ENCODE measurements around the gene DOCK3. TPM values are rescaled to one million over a fixed set of nuclear protein-coding genes. Genes with fewer than 3 reads are reported as not detected.

The DOCK3 gene
- total RNA-seq, 1 donor = 0.36 TPM

DNA sequence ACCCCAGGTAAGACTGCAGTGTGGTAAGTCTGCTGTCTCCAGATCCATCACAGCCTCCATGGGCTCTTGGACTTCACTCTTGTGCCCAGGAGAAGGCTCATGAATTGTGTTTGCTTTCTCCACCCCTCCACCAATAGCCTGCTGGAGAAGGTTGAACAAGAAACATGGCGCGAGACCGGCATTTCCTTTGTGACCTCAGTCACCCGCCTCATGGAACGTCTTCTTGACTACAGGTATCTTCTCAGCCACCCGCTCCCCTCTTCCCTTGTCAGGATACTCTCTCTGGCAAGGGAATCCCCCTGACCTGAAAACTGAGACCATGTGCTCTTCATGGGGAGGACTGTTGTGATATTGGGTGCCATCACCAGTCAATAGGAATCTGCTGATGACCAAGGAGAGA is 658.3 kb downstream of the DOCK3 start:
- H3K4me2 ChIP-seq (ENCODE audit: insufficient read depth, low read length) = no peak overlapping the region
- no peaks in the 10 kb centered on the region for H4K20me1 ChIP-seq (ENCODE audit: insufficient read depth, low read length)
- no peaks in the 10 kb centered on the region for H3K36me3 ChIP-seq (ENCODE audit: insufficient read depth, low read length)
- H2AFZ ChIP-seq (ENCODE audit: low read length) = no peak overlapping the region
- H3K4me1 ChIP-seq (ENCODE audit: insufficient read depth, low read length) = peaks cover 4% of the 10 kb centered on the region
- TF ChIP-seq, protein P1, sequence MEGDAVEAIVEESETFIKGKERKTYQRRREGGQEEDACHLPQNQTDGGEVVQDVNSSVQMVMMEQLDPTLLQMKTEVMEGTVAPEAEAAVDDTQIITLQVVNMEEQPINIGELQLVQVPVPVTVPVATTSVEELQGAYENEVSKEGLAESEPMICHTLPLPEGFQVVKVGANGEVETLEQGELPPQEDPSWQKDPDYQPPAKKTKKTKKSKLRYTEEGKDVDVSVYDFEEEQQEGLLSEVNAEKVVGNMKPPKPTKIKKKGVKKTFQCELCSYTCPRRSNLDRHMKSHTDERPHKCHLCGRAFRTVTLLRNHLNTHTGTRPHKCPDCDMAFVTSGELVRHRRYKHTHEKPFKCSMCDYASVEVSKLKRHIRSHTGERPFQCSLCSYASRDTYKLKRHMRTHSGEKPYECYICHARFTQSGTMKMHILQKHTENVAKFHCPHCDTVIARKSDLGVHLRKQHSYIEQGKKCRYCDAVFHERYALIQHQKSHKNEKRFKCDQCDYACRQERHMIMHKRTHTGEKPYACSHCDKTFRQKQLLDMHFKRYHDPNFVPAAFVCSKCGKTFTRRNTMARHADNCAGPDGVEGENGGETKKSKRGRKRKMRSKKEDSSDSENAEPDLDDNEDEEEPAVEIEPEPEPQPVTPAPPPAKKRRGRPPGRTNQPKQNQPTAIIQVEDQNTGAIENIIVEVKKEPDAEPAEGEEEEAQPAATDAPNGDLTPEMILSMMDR (IDR thresholded peaks at IDR 0.05; ENCODE audit: extremely low read depth, low read depth, low read length) = no peak
- H3K79me2 ChIP-seq (ENCODE audit: insufficient read depth, low read length) = no peaks in the 10 kb centered on the region
- H3K27me3 ChIP-seq (ENCODE audit: insufficient read depth, low read length) = no peaks in the 10 kb centered on the region
- no peak for DNase-seq (ENCODE audit: insufficient read length, low spot score, missing footprints)
- H3K4me3 ChIP-seq (ENCODE audit: insufficient read depth, low read length) = no peak overlapping the region
- no peaks in the 10 kb centered on the region for H3K9me3 ChIP-seq (ENCODE audit: low read depth, low read length)
- no peak overlapping the region for H3K27ac ChIP-seq (ENCODE audit: low read depth, low read length)

DNA sequence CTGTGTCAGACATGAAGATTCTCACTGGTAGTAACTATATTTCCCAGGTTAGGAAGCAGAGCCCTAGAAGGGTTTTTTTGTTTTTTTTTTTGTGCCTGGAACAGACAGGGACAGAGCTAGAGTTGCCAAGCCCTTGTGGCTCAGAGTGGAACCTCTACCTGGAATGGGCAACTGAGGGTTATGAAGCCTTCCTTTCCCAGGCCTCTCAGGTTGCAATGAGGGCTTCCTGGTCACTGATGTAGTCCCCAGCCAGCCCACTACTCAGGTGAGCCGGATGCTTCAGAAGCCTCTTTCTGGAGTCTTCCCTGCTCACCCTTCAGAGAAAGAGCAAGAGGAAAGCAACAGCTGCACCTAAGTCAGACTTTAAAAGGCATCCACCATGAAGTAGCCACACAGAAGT is 661.5 kb downstream of the DOCK3 start:
- Histone ChIP-seq H3K79me2 (ENCODE audit: insufficient read depth, low read length) (no peaks in the 10 kb centered on the region), H3K4me1 (ENCODE audit: insufficient read depth, low read length) (peaks cover 31% of the 10 kb centered on the region), H3K4me2 (ENCODE audit: insufficient read depth, low read length) (no peak overlapping the region), H4K20me1 (ENCODE audit: insufficient read depth, low read length) (no peaks in the 10 kb centered on the region), H3K4me3 (ENCODE audit: insufficient read depth, low read length) (no peak overlapping the region), H3K27me3 (ENCODE audit: insufficient read depth, low read length) (no peaks in the 10 kb centered on the region), H3K36me3 (ENCODE audit: insufficient read depth, low read length) (no peaks in the 10 kb centered on the region), H2AFZ (ENCODE audit: low read length) (no peak overlapping the region), H3K9me3 (ENCODE audit: low read depth, low read length) (no peaks in the 10 kb centered on the region), H3K27ac (ENCODE audit: low read depth, low read length) (no peak overlapping the region)
- TF ChIP-seq, protein P1 (IDR thresholded peaks at IDR 0.05; ENCODE audit: extremely low read depth, low read depth, low read length) = no peak
- DNase-seq (ENCODE audit: insufficient read length, low spot score, missing footprints) = no peak

DNA sequence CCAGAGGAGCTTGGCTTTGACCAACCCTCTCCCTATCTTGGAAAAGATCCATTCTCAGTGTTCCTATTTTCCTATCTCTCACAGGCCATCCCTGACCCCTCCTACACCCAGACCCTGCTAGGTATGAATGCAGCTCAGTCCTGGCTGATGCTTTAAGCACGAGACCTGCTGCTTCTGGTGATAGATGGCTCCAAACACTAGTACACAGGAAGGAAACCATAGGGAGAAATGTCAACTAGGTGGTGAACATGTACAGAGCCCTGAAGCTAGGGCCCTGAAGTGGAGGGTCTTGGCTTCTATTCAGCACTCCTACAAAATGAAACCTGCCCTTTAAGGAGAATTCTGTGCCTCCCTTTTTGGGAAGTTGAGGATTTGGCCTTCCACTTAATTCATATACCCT is 662.9 kb downstream of the DOCK3 start:
- no peak overlapping the region for H3K4me3 ChIP-seq (ENCODE audit: insufficient read depth, low read length)
- no peak overlapping the region for H3K27ac ChIP-seq (ENCODE audit: low read depth, low read length)
- no peak overlapping the region for H3K4me2 ChIP-seq (ENCODE audit: insufficient read depth, low read length)
- H3K27me3 ChIP-seq (ENCODE audit: insufficient read depth, low read length) = no peaks in the 10 kb centered on the region
- TF ChIP-seq, protein P1 (IDR thresholded peaks at IDR 0.05; ENCODE audit: extremely low read depth, low read depth, low read length) = no peak
- H4K20me1 ChIP-seq (ENCODE audit: insufficient read depth, low read length) = no peaks in the 10 kb centered on the region
- no peak for DNase-seq (ENCODE audit: insufficient read length, low spot score, missing footprints)
- no peaks in the 10 kb centered on the region for H3K9me3 ChIP-seq (ENCODE audit: low read depth, low read length)
- no peaks in the 10 kb centered on the region for H3K36me3 ChIP-seq (ENCODE audit: insufficient read depth, low read length)
- no peaks in the 10 kb centered on the region for H3K79me2 ChIP-seq (ENCODE audit: insufficient read depth, low read length)
- peaks cover 38% of the 10 kb centered on the region for H3K4me1 ChIP-seq (ENCODE audit: insufficient read depth, low read length)
- no peak overlapping the region for H2AFZ ChIP-seq (ENCODE audit: low read length)

DNA sequence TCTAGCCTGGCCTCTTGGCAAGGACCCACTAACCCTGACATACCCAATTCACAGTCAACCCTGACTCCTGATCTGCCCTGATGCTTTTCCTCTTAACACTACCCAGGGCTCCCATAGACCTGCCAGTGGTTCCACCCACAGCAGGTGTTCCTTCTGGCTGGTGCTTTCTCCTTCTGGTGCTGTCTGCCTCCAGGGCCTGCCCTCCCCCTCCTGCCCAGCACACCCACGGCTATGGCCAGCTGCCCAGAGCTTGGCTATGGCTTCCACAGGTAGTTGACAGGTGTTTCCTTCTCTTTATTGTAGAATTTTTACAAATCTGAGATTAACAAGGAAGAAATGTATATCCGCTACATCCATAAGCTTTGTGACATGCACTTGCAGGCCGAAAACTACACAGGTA is 663.9 kb downstream of the DOCK3 start:
- Histone ChIP-seq H4K20me1 (ENCODE audit: insufficient read depth, low read length) (no peaks in the 10 kb centered on the region), H3K27me3 (ENCODE audit: insufficient read depth, low read length) (no peaks in the 10 kb centered on the region), H3K79me2 (ENCODE audit: insufficient read depth, low read length) (no peaks in the 10 kb centered on the region), H3K4me3 (ENCODE audit: insufficient read depth, low read length) (no peak overlapping the region), H3K36me3 (ENCODE audit: insufficient read depth, low read length) (no peaks in the 10 kb centered on the region), H2AFZ (ENCODE audit: low read length) (peak overlapping the region; percentile 52), H3K4me1 (ENCODE audit: insufficient read depth, low read length) (peaks cover 38% of the 10 kb centered on the region), H3K9me3 (ENCODE audit: low read depth, low read length) (no peaks in the 10 kb centered on the region), H3K27ac (ENCODE audit: low read depth, low read length) (no peak overlapping the region), H3K4me2 (ENCODE audit: insufficient read depth, low read length) (no peak overlapping the region)
- DNase-seq (ENCODE audit: insufficient read length, low spot score, missing footprints) = no peak
- TF ChIP-seq, protein P1 (IDR thresholded peaks at IDR 0.05; ENCODE audit: extremely low read depth, low read depth, low read length) = no peak

Data from osteoblast (primary cell).